GM18498 (cell line): ENCODE measurements around the gene LRRC27.

ENCODE experiments used
- ATAC-seq: cut with Tn5 transposase; IDR thresholded peaks from one replicate; pipeline ENCODE4 v1.9.1; 2021; ENCODE audit warnings: mild to moderate bottlenecking, moderate library complexity; ENCODE audit not compliant: unreplicated experiment

LRRC27 gene

DNA sequence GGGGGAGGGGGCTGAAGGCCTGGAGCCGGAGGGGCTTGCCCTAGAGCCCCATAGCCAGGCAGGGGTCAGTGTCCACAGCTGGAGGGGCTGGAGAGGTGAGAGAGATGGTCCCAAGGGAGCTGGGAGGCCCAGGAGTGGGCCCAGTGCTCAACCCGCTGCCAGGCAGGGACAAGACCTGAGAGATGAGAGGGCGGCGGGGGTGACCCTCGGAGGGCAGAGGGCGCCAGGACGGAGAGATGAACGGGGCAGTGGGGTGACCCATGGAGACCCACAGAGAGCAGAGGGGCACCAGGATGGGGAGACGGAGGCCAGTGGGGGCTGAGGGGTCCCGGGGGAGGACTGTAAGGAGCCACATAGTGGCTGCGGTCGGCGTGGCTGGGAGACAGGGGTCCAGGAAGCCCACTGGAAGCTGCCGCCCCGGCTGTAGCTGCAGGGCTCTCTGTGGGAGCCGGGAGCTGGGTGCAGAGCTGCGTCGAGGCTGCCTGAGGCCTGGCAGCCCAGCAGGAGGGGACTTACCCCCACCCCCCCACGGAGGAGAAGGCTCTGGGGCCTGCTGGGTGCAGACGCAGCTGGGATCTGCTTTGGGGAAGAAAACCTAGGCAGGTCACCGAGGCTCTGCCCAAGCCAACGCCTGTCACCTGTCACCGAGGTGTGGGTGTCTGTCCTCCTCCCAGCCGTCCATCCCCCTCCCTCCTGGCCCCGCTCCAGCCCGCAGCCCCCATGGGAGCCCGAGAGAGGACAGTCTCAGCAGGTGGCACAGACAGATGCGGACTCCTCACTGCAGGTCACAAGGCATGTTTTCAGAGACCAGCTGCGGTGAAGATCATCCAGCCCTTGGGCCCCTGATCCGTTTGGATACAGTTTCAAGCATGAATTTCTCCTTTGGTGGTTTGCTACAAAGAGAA is 90.1 kb downstream of the LRRC27 start:
- peak; percentile 43 for ATAC-seq

GRCh38 chr10:132422903-132423825 is 91.2 kb downstream of the LRRC27 start:
- no peak for ATAC-seq

GRCh38 chr10:132423966-132424861 is 92.2 kb downstream of the LRRC27 start:
- no peak for ATAC-seq

DNA sequence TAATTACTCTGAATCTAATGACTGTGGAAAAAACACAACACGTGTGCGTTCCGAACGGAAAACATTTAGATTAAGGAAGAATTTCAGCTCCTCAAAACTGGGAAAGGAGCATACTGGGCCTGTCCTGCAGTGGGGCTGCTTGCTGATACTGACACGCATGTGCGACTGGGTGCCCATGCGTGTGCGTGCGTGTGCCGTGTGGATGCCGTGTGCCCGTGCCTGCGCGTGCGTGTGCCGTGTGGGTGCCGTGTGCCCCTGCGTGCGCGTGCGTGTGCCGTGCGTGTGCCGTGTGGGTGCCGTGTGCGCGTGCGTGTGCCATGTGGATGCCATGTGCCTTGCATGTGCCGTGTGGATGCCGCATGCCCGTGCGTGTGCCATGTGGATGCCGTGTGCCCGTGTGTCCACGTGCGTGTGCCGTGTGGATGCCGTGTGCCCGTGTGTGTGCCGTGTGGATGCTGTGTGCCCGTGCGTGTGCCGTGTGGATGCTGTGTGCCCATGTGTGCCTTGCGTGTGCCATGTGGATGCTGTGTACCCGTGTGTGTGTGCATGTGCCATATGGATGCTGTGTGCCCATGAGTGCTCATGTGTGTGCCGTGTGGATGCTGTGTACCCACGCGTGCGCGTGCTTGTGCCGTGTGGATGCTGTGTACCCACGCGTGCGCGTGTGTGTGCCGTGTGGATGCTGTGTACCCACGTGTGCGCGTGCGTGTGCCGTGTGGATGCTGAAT is 93.2 kb downstream of the LRRC27 start:
- ATAC-seq = no peak

DNA sequence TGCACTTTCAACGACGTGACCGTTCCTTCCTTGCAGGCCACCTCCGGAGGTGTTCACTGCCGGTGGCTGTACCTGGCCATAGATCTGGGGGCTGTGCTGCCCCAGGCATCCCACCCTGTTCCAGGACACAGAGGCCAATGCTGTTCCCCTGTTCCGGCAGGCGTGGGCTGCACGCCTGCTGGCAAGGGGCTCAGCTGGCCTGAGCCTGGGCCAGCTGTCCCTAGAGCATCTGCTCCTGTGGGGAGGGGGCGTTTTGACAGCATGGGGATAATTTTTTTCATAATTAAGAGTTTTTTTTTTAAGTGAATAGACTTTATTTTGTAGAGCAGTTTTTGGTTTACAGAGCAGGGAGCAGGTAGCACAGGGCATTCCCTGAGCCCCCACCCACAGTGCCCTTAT is 93.8 kb downstream of the LRRC27 start:
- no peak for ATAC-seq

- ATAC-seq = no peak
Measured at GRCh38 chr10:132427006-132427771, 95.2 kb downstream of the LRRC27 start.

- no peak for ATAC-seq
Measured at GRCh38 chr10:132427939-132428367, 96.0 kb downstream of the LRRC27 start.

DNA sequence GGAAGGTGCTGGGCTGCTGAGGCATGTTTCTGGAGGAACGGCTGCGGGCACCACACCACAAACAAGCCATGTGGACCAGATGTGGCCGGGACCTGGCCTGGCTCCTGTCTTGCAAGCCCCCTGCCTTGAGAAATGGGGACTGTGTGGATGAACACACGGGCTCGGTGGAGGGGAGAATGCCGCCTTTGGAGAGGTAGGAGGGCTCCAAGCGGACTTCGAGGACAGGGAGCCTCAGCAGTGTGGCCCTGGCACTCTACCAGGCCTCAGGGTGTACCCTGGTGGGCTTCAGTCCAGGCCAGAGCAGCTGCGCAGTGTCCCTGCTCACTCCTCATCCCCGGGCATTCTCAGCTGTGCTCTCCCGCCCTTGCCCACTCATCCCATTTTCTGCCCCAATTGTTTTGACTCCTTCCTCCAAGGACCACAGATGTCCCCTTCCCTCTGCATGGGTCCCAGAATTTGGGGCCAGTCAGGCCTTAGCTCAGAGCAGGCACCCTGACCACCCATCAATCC is 96.5 kb downstream of the LRRC27 start:
- ATAC-seq = no peak
